Measurements from ENCODE around the gene APOBEC3H. TPM values are rescaled to one million over a fixed set of nuclear protein-coding genes. Genes with fewer than 3 reads are reported as not detected.

Gene APOBEC3H
- polyA plus RNA-seq, 3 donors, result 0.09 to 0.36 TPM; not detected in 1

GRCh38 chr22:39108487-39108886 lies 11.4 kb downstream of the APOBEC3H start:
- no peak for DNase-seq

- no peak for DNase-seq
Observed at GRCh38 chr22:39109361-39109760, 12.3 kb downstream of the APOBEC3H start.

- peak; percentile 66 for DNase-seq
Observed at GRCh38 chr22:39110631-39111561, 13.9 kb downstream of the APOBEC3H start.

- DNase-seq, result peak; percentile 65
Observed at GRCh38 chr22:39114112-39114511, 17.1 kb downstream of the APOBEC3H start.

GRCh38 chr22:39115570-39115969 lies 18.5 kb downstream of the APOBEC3H start:
- no peak for DNase-seq

- no peak for DNase-seq
Observed at GRCh38 chr22:39115977-39116621, 19.1 kb downstream of the APOBEC3H start.

- DNase-seq, result no peak
Observed at GRCh38 chr22:39117585-39118191, 20.6 kb downstream of the APOBEC3H start.

GRCh38 chr22:39120983-39121382 lies 23.9 kb downstream of the APOBEC3H start:
- DNase-seq, result no peak

- DNase-seq, result no peak
Observed at GRCh38 chr22:39122772-39123470, 25.9 kb downstream of the APOBEC3H start.

GRCh38 chr22:39123751-39124581 lies 26.9 kb downstream of the APOBEC3H start:
- DNase-seq, result no peak

- DNase-seq, result no peak
Observed at GRCh38 chr22:39125622-39126021, 28.6 kb downstream of the APOBEC3H start.

GRCh38 chr22:39128508-39128907 lies 31.5 kb downstream of the APOBEC3H start:
- no peak for DNase-seq

GRCh38 chr22:39129081-39129480 lies 32.0 kb downstream of the APOBEC3H start:
- DNase-seq, result no peak

GRCh38 chr22:39129746-39130145 lies 32.7 kb downstream of the APOBEC3H start:
- DNase-seq, result no peak

- DNase-seq, result no peak
Observed at GRCh38 chr22:39130152-39130704, 33.2 kb downstream of the APOBEC3H start.

- no peak for DNase-seq
Observed at GRCh38 chr22:39130892-39131855, 34.1 kb downstream of the APOBEC3H start.

GRCh38 chr22:39132281-39132680 lies 35.2 kb downstream of the APOBEC3H start:
- no peak for DNase-seq

- DNase-seq, result no peak
Observed at GRCh38 chr22:39132871-39133524, 36.0 kb downstream of the APOBEC3H start.

GRCh38 chr22:39133871-39134270 lies 36.8 kb downstream of the APOBEC3H start:
- DNase-seq, result no peak

Data from renal pelvis (tissue), 4 donors.